ENCODE measurements around the gene USP12.
"Not testable (repeated sequence)": the region's sequence is repeated elsewhere in the genome, so short reads cannot be mapped to it uniquely, and the experiment has no call there.

The USP12 gene

DNA sequence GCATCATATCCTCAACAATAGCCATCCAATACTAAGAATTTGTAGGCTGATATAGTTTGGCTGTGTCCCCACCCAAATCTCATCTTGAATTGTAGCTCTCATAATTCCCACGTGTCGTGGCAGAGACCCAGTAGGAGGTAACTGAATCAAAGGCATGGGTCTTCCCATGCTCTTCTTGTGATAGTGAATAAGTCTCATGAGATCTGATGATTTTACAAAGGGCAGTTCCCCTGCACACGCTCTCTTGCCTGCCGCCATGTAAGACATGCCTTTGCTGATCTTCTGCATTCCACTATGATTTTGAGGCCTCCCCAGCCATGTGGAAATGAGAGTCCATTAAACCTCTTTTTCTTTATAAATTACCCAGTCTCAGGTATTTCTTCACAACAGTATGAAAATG is 48.2 kb downstream of the USP12 start:
- DNase-seq (ENCODE audit: low spot score): not testable (repeated sequence)

DNA sequence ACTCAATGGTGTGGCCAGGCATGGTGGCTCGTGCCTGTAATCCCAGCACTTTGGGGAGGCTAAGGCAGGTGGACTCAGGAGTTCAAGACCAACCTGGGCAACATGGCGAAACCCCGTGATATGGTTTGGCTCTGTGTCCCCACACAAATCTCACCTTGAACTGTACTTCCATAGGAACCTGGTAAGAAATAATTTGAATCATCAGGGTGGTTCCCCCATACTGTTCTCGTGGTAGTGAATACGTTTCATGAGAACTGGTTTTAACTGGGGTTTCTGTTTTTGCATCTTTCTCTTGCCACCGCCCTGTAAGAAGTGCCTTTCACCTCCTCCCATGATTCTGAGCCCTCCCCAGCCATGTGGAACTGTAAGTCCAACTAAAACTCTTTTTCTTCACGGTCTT is 49.6 kb downstream of the USP12 start:
- DNase-seq (ENCODE audit: low spot score): no peak

DNA sequence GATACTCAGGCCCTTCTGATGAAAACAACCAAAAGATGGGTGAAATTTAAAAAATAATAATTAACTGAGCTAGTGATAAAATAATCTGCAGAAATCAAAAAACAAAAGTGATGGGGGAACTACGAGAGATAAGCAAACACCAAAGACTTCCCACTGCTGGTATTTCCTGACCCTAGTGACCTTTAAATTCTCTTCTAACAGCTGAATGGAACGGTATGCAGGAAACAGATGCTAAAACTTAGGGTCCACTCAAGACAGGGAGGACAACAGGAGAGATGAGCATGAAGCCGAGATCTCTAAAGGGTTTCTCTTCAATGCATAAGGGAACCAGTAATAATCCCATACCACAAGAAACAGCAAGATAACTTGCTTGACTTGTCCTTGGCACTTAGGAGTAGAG is 50.8 kb downstream of the USP12 start:
- no peak for DNase-seq (ENCODE audit: low spot score)

DNA sequence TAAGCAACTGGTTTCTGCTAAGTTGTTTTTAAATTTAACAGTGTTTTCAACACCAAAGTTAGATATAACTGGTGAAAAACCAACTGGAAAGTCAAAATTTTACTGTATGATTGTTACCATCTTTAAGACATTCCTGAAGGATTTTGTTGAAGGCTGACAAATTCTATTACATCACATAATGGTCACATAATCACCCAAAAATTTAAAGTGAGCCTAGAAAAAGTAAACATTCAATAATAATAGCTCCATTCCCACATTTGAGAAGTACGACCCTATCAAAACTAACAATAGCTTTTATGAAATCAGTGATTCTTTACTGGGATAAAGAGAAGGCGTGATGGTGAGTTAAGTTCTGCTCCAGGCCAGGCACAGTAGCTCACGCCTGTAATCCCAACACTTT is 51.6 kb downstream of the USP12 start:
- peak; percentile 8 for DNase-seq (ENCODE audit: low spot score)

DNA sequence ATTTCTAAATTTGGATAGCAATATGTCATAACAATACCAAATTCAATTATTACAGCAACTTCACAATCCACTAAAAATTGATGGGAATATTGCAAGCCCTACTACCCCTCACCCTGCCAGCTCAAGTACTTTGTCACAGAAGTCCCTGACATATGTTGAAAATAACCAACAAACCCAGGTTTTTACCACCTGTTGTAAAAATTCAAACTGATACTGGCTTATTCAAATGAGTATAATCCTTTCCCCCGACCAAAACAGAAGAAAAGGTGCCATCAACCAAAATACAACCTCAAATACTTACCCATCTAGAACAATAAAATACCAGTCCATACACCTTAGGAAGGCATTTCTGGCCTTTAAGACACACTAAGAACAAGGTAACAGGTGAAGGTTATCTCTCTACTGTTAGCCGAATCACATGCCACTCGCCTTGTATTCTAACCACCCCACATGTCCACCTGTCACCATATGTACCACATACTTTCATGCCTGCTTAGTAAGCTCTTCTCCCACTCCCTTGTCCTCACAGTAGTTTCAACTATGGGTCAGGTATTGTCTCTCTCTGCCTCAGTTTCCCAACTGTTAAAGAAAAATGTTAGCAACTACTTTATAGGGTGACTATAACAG is 53.1 kb downstream of the USP12 start:
- DNase-seq (ENCODE audit: low spot score): no peak

DNA sequence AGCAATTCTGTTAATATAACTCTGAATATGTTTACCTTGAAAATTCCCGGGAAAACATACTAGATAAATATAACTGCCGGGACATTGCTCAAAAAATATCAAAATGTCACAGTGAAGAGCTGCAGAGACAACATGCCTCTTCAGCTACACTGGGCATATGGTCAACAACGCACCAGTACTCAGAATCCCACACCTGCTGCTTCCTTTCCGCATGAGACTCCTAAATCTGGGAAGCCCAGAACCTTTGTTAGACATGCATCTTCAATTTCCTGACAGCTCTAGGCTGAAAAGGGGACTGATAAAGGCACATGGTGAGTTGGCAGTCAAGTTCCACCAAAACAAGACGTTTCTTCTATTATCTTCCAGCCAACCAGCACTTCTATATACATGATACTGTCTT is 53.7 kb downstream of the USP12 start:
- no peak for DNase-seq (ENCODE audit: low spot score)

DNA sequence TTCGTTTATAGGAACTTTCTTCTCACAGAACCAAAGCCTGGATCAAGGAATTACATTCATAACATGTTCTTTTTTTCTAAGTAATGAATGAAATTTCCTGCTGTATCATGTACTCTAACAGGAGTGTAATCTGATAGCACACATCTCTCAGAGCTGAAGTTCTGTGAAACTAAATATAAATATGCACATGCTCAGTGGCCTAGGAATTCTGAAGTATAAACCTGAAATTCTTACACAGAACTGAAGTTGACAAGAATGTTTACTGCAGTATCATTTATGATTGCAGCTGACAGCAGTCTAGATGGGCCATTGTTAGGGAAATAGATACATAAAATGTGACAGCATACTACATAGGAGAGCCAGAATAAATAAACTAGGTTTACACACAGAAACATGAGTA is 54.5 kb downstream of the USP12 start:
- no peak for DNase-seq (ENCODE audit: low spot score)

DNA sequence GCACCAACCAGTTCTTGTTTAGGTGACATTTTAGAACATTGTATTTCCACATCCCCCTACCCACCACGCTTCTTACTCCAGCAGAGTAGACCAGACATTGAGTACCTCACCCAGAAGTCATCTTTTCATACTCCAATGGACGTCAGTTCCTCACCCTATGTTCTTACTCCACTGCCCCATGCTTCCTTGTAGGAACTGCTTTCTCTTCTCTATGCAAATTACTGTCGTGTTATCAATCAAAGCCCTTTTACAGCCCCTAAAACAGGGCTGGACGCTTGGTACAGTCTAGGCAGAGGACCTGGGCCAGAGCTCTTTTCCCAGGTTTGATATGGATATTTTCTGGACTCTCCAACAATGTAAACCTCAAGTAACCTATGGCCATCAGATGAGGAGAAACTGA is 58.2 kb downstream of the USP12 start:
- no peak for DNase-seq (ENCODE audit: low spot score)

DNA sequence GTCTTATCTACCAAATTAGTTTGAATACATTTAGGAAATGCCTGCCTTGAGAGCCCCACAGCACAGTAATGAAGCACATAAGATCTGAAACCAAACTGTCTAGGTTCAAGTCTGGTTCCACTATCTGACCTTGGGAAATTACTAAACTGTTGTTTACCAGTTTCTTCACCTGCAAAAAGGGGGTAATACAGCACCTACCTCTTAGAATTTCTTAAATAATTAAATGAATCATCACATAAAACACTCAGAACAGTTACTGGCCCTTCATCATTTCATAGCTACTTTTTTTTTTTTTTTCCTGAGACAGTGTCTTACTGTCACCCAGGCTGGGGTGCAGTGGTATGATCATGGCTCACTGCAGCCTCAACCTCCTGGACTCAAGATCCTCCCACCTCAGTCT is 59.6 kb downstream of the USP12 start:
- no peak for DNase-seq (ENCODE audit: low spot score)

DNA sequence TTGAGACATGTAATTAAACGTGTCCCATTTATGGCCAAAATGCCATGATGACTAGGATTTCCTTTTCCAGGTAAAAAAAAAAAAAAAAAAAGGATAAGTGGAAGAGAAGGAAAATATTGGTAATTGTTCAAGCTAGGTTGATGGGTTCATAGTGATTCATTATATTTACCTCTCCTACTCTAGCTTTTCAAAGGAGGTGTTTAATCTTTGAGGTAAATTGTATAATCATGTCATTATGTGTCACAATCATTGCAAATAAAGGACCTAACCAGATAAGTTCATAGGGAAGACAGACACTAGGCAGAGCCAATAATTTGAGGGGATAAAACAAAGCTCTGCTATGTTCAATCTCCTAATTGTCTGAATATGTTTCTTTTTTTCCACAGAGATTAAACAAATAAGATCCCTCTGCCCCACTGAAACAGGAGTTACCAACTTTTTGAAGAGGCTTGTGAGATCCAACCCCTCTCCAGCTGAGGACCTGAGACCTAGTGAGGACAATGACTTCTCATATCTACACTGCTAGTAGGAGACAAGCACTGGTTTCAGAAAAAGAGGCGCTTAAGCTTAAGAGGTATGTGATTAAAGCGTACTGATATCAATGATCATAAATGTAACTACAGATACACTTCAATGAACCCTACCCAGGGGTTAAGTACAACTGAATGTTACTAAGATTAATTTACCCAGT is 61.4 kb downstream of the USP12 start:
- DNase-seq (ENCODE audit: low spot score): no peak

DNA sequence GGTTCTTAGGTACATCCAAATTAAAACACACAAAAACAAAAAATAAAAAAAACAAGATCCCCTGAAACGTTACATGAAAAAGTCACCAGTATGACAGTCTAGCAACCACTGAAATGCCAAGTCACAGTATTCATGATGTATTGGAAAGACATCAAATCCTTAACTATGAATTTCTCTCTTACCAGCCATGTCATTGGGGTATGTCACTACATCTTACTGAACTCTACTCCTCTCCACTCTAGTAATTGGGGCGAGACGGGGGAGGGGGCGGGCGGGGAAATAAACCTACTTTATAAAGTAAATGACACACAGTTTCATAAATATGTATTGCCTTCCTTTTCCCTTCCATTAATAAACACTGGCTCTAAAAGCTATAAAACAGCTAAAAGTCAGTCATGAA is 65.5 kb downstream of the USP12 start:
- no peak for DNase-seq (ENCODE audit: low spot score)

DNA sequence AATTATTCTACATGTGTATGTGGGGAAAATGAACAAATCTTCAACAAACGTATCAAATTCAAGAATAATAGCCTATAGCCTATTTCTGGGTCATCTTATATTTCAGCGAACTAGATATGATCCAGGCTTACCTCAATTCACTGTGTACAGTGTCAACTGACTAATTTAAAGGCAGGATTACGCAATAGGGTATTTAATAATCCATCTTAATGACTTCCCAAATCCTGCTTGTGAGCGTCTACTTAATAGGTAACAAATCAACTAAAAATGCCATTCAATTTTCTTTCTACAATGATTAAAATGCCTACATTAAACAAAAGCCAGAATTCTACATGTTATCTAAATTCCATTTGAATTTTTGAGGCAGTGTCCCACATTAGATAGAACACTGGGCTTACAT is 67.0 kb downstream of the USP12 start:
- DNase-seq (ENCODE audit: low spot score): no peak

DNA sequence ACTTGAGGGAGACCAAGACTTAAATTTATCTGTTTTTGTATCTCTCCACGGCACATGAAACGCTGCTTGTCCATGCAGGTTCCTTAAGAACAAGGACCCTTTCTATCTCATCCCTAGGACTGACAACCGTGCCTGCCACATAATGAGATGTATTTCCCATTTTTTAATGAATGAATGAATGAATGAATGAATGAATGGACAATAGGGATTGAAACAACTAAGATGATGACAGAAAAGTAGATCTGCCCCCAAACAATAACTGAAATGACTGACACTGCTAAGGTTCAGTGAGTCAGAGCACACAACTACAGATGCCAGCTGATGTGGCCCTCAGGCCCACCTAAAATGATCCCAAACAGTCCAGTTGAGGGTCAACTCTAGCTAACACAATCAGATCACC is 69.8 kb downstream of the USP12 start:
- DNase-seq (ENCODE audit: low spot score): no peak

DNA sequence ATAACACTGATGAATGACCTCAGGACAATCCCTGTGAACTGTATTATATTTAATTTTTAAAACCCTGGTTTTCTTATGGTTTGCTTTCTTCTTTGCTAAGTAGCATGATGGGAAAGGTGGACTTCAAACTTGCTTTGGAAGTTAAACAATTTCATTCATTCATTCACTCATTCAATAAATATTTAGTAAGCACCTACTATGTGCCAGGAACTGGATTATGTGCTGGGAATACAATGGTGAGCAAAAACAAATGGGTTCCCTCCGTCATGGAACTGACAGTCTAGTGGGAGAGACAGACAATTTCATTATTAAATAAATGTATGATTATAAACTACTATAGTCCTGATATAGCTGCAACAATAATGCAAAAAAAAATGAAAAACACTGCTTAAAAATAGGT is 70.3 kb downstream of the USP12 start:
- no peak for DNase-seq (ENCODE audit: low spot score)

DNA sequence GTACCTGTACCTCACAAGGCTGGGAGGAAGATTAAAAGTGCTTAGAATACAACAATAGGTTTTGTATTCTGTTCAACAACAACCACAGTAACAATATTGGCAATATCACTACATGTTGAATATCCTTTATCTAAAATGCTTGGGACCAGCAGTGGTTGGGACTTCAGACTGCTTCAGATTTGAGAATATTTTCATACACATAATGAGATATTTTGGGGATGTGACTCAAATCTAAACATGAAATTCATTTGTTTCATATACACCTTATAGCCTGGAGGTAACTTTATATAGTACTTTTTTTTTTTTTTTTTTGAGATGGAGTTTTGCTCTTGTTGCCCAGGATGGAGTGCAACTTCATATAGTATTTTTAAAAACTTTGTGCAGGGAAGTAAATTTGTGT is 73.9 kb downstream of the USP12 start:
- no peak for DNase-seq (ENCODE audit: low spot score)

DNA sequence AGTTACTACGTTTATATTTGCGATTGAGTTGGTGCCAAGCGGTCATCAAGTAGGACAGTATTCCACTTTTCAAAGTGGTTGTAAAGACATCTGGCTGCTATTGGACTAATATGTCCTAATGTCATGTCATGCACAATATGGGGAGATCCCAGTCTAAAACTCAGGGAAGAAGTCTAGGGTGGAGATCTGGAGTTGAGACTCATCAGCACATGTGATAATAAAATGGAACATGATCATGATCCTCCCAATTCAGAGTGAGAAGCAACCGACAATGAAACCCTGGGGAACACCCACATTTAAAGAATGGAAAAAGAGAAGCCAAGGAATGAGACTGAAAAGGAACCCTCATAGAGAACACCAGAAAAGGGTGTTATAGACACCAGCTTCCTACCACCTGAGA is 80.2 kb downstream of the USP12 start:
- DNase-seq (ENCODE audit: low spot score): no peak

DNA sequence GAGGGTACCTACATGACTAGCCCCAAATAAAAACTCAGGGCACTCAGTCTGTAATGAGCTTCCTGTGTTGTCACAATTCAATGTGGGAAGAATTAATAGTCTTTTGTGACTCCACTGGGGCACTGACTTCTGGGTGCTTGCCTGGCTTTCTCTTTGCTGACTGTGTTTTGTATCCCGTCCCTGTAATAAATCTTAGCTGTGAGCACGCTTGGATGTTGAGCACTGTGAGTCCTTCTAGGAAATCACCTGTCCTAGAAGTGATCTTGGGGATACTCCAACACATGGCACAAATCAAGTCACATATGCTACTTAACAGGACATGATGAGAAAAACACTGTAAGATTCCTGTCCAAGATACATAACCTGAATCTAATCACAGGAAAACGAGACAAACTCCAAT is 83.0 kb downstream of the USP12 start:
- no peak for DNase-seq (ENCODE audit: low spot score)

DNA sequence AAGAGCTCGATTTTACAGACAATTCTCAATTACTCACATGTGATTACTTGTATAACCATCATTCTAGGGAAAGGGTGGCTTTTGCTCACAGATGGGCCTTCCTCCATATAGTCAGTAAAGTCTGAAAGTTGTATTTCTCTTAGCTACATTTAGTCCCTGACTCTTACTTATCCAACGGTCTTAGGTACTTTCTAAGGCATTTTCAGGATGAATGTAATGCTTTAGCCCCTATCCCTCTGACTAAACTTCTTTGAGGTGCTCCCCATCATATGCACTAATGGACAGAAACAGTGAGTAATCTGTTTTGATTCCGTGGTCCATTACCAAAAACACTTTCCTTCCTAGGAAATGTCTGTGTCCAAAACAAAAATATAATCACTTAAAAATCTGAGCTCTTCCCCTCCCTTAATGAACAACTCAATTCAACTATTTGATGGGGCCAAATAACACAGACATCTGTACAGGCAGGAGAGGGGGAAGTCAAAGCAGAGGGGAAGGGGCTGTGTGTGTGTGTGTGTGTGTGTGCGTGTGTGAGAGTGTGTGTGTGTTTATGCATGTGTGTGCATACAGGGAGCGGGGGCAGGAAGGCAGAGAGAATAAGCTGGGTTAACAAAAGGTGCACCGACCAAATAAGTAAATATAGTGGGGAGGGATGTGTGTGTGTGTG is 84.9 kb downstream of the USP12 start:
- no peak for DNase-seq (ENCODE audit: low spot score)

DNA sequence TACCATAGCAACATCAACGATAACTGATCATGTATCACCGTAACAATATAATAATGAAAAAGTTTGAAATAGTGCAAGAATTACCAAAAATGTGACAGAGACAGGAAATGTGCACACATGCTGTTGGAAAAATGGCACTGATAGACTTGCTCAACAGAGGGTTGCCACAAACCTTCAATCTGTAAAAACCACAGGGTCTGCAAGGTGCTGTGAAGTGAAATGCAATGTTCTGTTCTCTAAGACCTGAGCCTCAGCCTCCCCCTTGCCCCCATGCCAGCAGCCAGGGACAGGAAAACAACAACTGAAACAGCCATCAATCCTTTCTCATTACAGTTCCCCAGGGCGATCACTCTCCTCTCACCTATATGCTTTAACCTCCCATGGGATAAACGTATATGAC is 88.4 kb downstream of the USP12 start:
- no peak for DNase-seq (ENCODE audit: low spot score)

DNA sequence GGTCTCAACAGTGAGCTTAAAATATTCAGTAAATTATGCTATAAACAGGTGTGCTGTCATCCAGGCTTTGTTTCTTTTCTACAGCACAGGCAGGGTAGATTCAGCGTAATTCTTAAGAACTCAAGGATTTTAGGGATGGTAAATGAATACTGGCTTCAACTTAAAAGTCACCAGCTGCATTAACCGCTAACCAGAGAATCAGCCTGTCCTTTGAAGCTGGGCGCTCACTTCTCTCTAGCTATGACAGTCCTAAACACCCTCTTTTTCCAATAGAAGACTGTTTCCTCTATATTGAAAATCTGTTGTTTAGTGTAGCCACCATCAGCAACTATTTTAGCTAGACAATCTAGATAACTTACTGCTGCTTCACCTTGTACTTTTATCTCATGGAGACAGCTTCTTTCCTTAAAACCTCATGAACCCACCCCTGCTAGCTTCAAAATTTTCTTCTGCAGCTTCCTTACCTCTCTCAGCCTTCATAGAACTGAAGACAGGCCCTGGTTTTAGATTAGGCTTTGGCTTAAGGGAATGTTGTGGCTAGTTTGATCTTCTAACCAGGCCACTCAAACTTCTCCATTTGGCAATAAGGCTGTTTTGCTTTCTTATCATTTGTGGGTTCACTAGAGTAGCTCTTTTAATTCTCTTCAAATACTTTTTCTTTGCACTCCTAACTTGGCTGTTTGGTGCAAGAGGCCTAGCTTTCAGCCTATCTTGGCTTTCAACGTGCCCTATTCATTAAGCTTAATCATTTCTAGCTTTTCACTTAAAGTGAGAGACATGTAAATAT is 89.5 kb downstream of the USP12 start:
- DNase-seq (ENCODE audit: low spot score): no peak

DNA sequence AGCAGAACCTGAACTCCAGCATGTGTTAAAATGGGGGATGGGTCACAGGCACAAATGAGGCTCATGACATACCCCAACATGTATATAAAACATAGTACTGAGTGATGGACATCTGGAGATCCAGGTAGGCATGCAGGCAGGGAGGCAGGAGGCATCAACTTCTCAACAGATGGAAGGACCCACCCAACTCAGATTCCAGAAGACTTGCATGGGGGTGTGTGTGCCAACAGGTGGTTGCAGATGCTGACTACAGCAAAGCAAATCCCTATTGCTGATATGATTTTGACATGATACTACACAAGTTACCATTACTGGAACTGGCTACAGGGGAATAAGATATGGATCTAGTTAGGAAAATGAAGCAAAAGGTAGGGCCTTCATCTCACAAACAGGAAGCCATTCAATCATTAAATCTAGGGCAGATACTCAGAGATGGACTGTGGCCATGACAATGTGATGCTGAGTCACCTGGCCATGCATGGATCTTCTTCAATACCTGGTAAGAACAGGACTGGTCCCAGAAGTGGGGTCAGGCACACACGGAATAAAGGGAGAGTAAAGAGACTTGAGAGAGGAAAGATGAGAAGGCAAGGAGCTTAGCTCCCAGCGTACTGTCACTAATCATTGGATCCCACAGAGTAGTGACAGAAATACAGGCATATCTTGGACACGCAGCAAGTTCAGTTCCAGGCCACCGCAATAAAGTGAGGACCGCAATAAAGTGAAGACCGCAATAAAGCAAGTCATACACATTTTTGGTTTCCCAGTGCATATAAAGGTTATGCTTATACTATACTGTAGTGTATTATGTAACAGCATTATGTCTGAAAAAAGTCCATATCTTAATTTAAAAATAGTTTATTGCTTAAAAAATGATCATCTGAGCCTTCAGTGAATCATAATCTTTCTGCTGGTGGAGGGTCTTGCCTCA is 91.3 kb downstream of the USP12 start:
- DNase-seq (ENCODE audit: low spot score): no peak

Data from AG08395 (cell line).